PFSK-1 (cell line): ENCODE measurements around the gene PMM1.

Source experiments
- FOXP2 ChIP-seq: optimal IDR thresholded peaks from 2 replicates; pipeline ENCODE3; 2011; ENCODE audit warnings: borderline replicate concordance, control low read depth, inconsistent platforms; ENCODE audit not compliant: insufficient read depth; ENCODE audit errors: extremely low read length, extremely low read depth
- POLR2AphosphoS5 ChIP-seq: IDR thresholded peaks from 2 replicates; pipeline ENCODE4 v1.6.1; 2012; ENCODE audit warnings: low read depth, mild to moderate bottlenecking, control low read depth, low read length, moderate library complexity
- SIN3A ChIP-seq: IDR thresholded peaks from 2 replicates; pipeline ENCODE4 v1.6.1; 2012; ENCODE audit warnings: mild to moderate bottlenecking, low read length, moderate library complexity, borderline replicate concordance; ENCODE audit not compliant: insufficient read depth
- TAF1 ChIP-seq: IDR thresholded peaks from 2 replicates; pipeline ENCODE4 v1.6.1; 2012; ENCODE audit warnings: low read length, control low read depth, borderline replicate concordance; ENCODE audit not compliant: insufficient read depth
- TF ChIP-seq, protein P1 (sequence below), 2 experiments: IDR thresholded peaks; 2 replicates each; pipeline versions ENCODE4 v1.6.1 to v1.8.0; 2011 to 2012; ENCODE audit warnings: low read depth in 2 of 2, low read length in 2 of 2, control low read depth in 1 of 2, inconsistent platforms in 1 of 2, mild to moderate bottlenecking in 1 of 2, moderate library complexity in 1 of 2; ENCODE audit not compliant: insufficient read depth in 1 of 2

PMM1 gene

DNA sequence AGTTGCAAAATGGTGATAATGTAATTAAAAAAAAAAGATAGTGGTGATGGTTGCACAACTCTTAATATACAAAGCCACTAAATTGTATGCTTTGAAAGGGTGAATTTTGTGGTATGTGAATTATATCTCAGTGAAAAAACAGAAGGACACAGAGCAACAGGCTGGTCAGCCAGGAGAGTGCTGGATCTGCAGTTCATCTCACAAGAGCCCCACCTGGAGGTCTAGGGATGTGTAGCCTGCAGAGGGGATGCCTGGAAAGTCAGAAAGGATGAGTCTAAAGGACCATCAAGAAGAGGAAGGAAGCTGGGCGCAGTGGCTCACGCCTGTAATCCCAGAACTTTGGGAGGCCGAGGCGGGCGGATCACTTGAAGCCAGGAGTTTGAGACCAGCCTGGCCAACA is 54.4 kb downstream of the PMM1 start:
- TF ChIP-seq POLR2AphosphoS5 = no peak
- TF ChIP-seq, protein P1, sequence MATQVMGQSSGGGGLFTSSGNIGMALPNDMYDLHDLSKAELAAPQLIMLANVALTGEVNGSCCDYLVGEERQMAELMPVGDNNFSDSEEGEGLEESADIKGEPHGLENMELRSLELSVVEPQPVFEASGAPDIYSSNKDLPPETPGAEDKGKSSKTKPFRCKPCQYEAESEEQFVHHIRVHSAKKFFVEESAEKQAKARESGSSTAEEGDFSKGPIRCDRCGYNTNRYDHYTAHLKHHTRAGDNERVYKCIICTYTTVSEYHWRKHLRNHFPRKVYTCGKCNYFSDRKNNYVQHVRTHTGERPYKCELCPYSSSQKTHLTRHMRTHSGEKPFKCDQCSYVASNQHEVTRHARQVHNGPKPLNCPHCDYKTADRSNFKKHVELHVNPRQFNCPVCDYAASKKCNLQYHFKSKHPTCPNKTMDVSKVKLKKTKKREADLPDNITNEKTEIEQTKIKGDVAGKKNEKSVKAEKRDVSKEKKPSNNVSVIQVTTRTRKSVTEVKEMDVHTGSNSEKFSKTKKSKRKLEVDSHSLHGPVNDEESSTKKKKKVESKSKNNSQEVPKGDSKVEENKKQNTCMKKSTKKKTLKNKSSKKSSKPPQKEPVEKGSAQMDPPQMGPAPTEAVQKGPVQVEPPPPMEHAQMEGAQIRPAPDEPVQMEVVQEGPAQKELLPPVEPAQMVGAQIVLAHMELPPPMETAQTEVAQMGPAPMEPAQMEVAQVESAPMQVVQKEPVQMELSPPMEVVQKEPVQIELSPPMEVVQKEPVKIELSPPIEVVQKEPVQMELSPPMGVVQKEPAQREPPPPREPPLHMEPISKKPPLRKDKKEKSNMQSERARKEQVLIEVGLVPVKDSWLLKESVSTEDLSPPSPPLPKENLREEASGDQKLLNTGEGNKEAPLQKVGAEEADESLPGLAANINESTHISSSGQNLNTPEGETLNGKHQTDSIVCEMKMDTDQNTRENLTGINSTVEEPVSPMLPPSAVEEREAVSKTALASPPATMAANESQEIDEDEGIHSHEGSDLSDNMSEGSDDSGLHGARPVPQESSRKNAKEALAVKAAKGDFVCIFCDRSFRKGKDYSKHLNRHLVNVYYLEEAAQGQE (IDR thresholded peaks at IDR 0.05; ENCODE audit: insufficient read depth in 1 of 2, low read depth in 2 of 2, low read length in 2 of 2) = no peak
- TF ChIP-seq TAF1 = no peak
- no peak for TF ChIP-seq FOXP2
- TF ChIP-seq SIN3A = no peak

DNA sequence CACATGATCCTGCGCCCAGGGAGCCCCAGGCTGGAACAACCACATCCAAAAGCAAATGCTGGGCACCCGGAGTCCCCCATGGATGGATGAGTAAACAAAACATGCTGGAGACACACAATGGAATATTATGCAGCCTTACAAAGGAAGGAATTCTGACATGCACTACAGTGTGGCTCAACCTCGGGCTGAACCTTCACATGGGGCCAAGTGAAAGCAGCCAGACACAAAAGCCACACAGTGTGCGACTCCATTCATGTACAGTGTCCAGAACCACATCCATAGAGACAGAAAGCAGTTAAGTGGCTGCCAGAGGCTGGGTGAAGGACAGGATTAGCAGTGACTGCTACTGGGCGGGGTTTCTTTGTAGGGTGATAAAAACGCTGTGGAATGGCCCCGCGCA is 55.4 kb downstream of the PMM1 start:
- TF ChIP-seq, protein P1 (IDR thresholded peaks at IDR 0.05; ENCODE audit: insufficient read depth in 1 of 2, low read depth in 2 of 2, low read length in 2 of 2) = no peak
- TF ChIP-seq POLR2AphosphoS5 = no peak
- no peak for TF ChIP-seq FOXP2
- no peak for TF ChIP-seq SIN3A

DNA sequence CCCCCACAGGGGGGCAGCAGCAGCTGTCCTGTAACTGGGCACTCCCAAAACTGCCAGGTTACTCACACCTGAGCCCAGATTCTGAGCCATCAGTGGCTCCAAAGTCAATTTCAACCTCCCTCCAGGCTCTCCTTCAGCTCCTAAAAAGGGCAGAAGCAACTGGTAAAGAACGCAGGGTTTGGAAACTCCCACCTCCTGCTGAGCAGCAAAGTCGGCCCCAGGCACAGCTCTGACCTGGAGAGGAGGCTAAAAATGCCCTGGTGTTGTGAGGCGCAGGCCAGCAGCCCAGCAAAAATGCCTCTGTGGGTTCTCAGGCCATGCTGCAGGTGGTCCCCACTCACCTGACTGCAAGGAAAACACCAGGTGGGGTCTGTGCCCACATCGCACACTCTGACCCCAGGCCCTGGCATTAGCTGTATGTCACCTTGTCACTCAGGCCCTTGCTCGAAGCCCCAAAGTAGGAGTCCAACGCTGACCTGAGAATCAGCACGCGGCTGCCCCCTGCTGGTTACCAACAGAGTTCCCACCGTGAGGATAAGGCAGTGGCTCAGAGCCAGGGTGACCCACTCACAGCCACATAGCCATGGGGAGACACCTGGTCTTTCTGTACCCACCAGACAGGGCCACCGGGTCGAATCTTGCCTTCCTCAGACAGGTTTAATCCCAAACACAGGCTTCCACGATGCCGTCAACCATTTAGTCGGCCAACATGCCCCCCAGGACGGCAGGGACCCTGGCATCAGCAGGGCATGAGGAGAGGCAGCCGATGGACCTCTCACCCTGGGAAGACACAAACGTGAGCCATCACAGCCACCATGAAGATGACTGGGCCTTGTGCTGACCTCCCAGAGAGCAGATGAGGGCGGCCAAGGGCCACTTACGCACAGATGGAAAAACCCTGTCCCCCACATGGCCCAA is 56.5 kb downstream of the PMM1 start:
- TF ChIP-seq TAF1 = no peak
- no peak for TF ChIP-seq SIN3A
- TF ChIP-seq, protein P1 (IDR thresholded peaks at IDR 0.05; ENCODE audit: insufficient read depth in 1 of 2, low read depth in 2 of 2, low read length in 2 of 2) = no peak
- TF ChIP-seq FOXP2 = no peak
- no peak; the same call in 1 of the 2 replicates for TF ChIP-seq POLR2AphosphoS5

DNA sequence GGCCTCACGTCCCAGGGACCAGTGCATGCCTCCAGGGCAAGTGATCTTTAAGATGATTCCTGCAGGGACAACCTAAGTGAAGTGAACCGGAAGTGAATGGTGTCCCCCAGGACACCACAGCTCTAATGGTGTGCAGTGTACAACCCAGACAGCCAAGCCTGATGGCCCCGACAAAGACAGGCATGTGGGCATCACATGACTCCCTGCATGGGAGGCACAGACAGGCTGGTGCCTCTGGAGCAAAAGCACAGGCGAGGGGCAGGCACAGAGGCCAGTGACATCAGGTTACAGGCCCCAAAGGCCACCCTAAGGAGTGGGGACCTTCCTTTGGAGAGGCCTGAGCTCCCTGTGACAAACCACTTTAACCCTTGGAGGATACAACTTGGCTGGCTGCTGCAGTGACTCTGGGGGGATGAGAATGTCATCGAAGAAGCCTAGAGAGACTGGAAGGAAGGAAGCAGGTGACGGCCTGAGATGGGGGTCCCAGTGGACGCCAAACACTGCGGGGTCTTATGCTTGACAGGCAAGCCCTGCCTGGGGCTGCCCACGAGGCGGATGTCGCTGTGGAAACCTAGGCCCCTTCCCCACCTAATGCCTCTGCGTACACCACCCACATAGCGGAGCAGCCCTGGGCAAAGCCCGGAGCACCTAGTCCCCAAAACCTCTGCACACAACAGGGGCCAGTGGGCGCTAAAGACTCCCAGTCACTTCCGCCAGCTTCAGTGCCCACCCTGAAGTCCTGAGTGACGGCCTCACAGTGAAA is 57.7 kb downstream of the PMM1 start:
- no peak for TF ChIP-seq POLR2AphosphoS5
- no peak for TF ChIP-seq TAF1
- TF ChIP-seq SIN3A = no peak
- no peak for TF ChIP-seq FOXP2
- TF ChIP-seq, protein P1 (IDR thresholded peaks at IDR 0.05; ENCODE audit: insufficient read depth in 1 of 2, low read depth in 2 of 2, low read length in 2 of 2) = no peak
